PFSK-1 (cell line): ENCODE data around the gene C11orf24.

Experiments used
- FOXP2 ChIP-seq: optimal IDR thresholded peaks from 2 replicates; pipeline ENCODE3; 2011; ENCODE audit warnings: borderline replicate concordance, control low read depth, inconsistent platforms; ENCODE audit not compliant: insufficient read depth; ENCODE audit errors: extremely low read length, extremely low read depth
- POLR2AphosphoS5 ChIP-seq: IDR thresholded peaks from 2 replicates; pipeline ENCODE4 v1.6.1; 2012; ENCODE audit warnings: low read depth, mild to moderate bottlenecking, control low read depth, low read length, moderate library complexity
- SIN3A ChIP-seq: IDR thresholded peaks from 2 replicates; pipeline ENCODE4 v1.6.1; 2012; ENCODE audit warnings: mild to moderate bottlenecking, low read length, moderate library complexity, borderline replicate concordance; ENCODE audit not compliant: insufficient read depth
- TAF1 ChIP-seq: IDR thresholded peaks from 2 replicates; pipeline ENCODE4 v1.6.1; 2012; ENCODE audit warnings: low read length, control low read depth, borderline replicate concordance; ENCODE audit not compliant: insufficient read depth
- TF ChIP-seq, protein P1 (sequence below), 2 experiments: IDR thresholded peaks; 2 replicates each; pipeline versions ENCODE4 v1.6.1 to v1.8.0; 2011 to 2012; ENCODE audit warnings: low read depth in 2 of 2, low read length in 2 of 2, control low read depth in 1 of 2, inconsistent platforms in 1 of 2, mild to moderate bottlenecking in 1 of 2, moderate library complexity in 1 of 2; ENCODE audit not compliant: insufficient read depth in 1 of 2

Gene C11orf24

DNA sequence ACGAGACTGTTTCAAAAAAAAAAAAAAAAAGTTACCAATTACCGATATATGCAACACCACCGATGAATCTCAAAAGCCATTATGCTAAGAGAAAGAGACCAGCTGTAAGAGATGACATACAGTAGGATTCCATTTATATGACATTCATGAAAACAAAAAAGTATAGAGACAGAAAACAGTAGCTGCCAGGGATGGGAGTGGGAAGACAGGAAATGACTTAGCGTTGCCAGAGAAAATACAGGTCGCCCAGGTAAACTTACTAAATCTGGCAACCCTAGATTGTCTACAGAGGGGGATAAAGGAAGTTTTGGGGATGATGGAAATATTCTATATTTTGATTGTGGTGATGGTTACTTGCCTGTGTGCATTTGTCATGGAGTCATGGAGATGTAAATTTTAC is 7.9 kb upstream of the C11orf24 start:
- no peak for TF ChIP-seq POLR2AphosphoS5
- TF ChIP-seq TAF1: no peak
- no peak for TF ChIP-seq SIN3A
- TF ChIP-seq, protein P1, sequence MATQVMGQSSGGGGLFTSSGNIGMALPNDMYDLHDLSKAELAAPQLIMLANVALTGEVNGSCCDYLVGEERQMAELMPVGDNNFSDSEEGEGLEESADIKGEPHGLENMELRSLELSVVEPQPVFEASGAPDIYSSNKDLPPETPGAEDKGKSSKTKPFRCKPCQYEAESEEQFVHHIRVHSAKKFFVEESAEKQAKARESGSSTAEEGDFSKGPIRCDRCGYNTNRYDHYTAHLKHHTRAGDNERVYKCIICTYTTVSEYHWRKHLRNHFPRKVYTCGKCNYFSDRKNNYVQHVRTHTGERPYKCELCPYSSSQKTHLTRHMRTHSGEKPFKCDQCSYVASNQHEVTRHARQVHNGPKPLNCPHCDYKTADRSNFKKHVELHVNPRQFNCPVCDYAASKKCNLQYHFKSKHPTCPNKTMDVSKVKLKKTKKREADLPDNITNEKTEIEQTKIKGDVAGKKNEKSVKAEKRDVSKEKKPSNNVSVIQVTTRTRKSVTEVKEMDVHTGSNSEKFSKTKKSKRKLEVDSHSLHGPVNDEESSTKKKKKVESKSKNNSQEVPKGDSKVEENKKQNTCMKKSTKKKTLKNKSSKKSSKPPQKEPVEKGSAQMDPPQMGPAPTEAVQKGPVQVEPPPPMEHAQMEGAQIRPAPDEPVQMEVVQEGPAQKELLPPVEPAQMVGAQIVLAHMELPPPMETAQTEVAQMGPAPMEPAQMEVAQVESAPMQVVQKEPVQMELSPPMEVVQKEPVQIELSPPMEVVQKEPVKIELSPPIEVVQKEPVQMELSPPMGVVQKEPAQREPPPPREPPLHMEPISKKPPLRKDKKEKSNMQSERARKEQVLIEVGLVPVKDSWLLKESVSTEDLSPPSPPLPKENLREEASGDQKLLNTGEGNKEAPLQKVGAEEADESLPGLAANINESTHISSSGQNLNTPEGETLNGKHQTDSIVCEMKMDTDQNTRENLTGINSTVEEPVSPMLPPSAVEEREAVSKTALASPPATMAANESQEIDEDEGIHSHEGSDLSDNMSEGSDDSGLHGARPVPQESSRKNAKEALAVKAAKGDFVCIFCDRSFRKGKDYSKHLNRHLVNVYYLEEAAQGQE (IDR thresholded peaks at IDR 0.05; ENCODE audit: insufficient read depth in 1 of 2, low read depth in 2 of 2, low read length in 2 of 2): no peak
- no peak for TF ChIP-seq FOXP2

DNA sequence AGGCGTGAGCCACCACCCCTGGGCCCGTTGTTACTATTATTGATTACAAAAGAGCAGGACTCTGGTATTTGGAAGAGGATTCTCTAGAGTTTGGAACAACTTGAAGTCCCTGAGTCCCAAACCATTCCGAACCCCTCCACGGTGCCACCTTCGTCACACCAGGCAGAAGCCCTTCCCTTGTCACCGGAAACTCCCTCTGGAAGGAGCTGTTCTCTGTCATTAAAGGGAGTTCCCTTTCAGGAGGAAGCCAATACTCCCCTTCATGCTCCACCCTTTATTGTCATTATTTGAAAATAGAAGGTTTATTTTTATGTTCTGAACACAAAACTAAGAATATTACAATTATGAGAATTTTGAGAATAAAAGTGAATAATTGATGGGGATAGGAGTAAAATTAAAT is 5.1 kb upstream of the C11orf24 start:
- TF ChIP-seq POLR2AphosphoS5 (no peak), SIN3A (no peak), TAF1 (no peak), FOXP2 (no peak)
- TF ChIP-seq, protein P1 (IDR thresholded peaks at IDR 0.05; ENCODE audit: insufficient read depth in 1 of 2, low read depth in 2 of 2, low read length in 2 of 2): no peak

DNA sequence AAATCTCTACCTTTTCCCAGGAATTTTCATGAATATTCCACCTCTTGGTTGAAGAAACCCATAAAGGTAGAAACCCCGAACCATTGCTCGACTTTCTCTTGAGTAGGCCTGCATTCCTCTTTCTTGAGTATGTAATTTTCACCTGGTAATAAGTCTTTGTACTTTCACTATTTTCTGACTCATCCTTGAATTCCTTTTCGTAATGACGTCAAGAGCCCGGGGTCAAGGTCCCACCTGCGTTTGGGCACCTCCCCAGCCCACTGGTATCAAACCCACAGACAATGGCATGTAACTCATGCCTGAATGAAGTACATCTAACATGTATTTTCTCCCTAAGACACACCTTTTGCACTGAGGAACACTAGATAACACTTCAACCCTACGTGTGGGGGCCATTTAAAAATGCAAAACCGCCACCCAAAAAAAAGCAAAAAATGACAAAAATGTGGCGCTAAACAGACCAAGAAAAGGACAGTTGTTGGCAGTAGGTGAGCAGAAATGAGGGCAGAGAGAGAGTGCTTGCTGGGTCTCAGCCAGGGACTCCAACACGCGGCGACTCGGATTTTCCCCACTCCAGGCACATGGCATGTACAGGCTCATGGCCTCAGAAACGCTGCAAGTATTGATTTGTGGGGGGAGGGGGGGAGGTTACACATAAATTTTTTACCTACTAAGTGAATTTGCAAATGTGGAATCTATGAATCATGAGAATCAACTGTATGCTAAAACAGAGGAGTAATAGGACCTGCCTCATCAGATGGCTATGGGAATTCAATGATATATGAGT is 4.1 kb upstream of the C11orf24 start:
- TF ChIP-seq POLR2AphosphoS5 (no peak), FOXP2 (no peak), SIN3A (no peak), TAF1 (no peak)
- TF ChIP-seq, protein P1 (IDR thresholded peaks at IDR 0.05; ENCODE audit: insufficient read depth in 1 of 2, low read depth in 2 of 2, low read length in 2 of 2): no peak

DNA sequence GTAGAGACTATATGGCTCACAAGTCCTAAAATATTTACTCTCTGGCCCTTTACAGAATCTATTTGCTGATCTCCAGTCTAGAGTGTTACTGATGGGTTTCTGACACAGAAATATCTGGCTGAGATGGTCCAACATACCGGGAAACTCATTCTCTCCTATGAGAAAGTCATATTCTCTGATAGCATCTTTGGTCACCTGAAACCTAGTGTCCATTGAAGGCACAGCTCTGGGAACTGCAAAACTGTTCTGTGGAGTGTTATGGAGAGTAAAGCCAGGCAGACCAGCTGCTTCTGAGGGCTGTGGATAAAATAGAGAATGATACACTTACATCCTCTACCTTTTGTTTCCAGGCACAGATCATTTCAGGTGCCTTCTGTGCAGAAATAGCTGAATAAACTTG is 2.5 kb upstream of the C11orf24 start:
- TF ChIP-seq, protein P1 (IDR thresholded peaks at IDR 0.05; ENCODE audit: insufficient read depth in 1 of 2, low read depth in 2 of 2, low read length in 2 of 2): no peak
- TF ChIP-seq SIN3A (no peak), FOXP2 (no peak), TAF1 (no peak)
